Spleen (tissue), 11 donors: ENCODE measurements around the gene SLC30A3. TPM values are rescaled to one million over a fixed set of nuclear protein-coding genes. Genes with fewer than 3 reads are reported as not detected.

Experiments
- DNase-seq: peaks from one replicate; pipeline ENCODE4 v3.0.0-alpha.2; 2020
- H3K27ac ChIP-seq, 8 donors: fragments of 200-600 bp; sonication (generic) in 7 of 8; 1 replicate in 4 of 8; 2 replicates in 4 of 8; pipeline versions ENCODE4 v1.5.0 to v1.8.0; 2016 to 2021; ENCODE audit warnings: inconsistent platforms in 4 of 8, mild to moderate bottlenecking in 4 of 8, moderate library complexity in 1 of 8
- H3K27me3 ChIP-seq, 7 donors: fragments of 200-600 bp; sonication (generic) in 6 of 7; replicated peaks in 1 of 7; 1 replicate in 4 of 7; 2 replicates in 3 of 7; pipeline versions ENCODE4 v1.5.0 to v1.8.0; 2016 to 2021; ENCODE audit warnings: inconsistent platforms in 3 of 7, mild to moderate bottlenecking in 1 of 7
- H3K36me3 ChIP-seq, 6 donors: fragments of 200-600 bp; sonication (generic) in 5 of 6; 1 replicate in 4 of 6; 2 replicates in 2 of 6; pipeline versions ENCODE4 v1.5.0 to v1.8.0; 2016 to 2021; ENCODE audit warnings: inconsistent platforms in 2 of 6
- H3K4me1 ChIP-seq, 6 donors: fragments of 200-600 bp; sonication (generic) in 5 of 6; 1 replicate in 3 of 6; 2 replicates in 3 of 6; pipeline versions ENCODE4 v1.5.0 to v1.8.0; 2016 to 2021; ENCODE audit warnings: inconsistent platforms in 3 of 6
- H3K4me3 ChIP-seq, 8 donors: fragments of 200-600 bp; sonication (generic) in 7 of 8; 1 replicate in 4 of 8; 2 replicates in 4 of 8; pipeline versions ENCODE4 v1.5.0 to v1.8.0; 2016 to 2021; ENCODE audit warnings: inconsistent platforms in 4 of 8, mild to moderate bottlenecking in 4 of 8, moderate library complexity in 2 of 8
- H3K9me3 ChIP-seq, 8 donors: fragments of 200-600 bp; sonication (generic) in 7 of 8; 1 replicate in 4 of 8; 2 replicates in 4 of 8; pipeline versions ENCODE4 v1.5.0 to v1.8.0; 2016 to 2021; ENCODE audit warnings: inconsistent platforms in 4 of 8
- POLR2A ChIP-seq, 3 donors: fragments of 450-650 bp; IDR thresholded peaks; one replicate each; pipeline ENCODE4 v1.5.1; 2017; ENCODE audit warnings: antibody characterized with exemption in 3 of 3, mild to moderate bottlenecking in 1 of 3
- POLR2AphosphoS5 ChIP-seq, 3 donors: sonication (generic); formaldehyde crosslinking; IDR thresholded peaks; one replicate each; pipeline ENCODE4 v1.5.1; 2017; ENCODE audit warnings: antibody characterized with exemption in 3 of 3
- WGBS, 5 donors: extraction: QIAGEN DNeasy Blood & Tissue Kit in 3 of 5; methylation state at CpG; one replicate each; pipeline versions ENCODE4 v1.1.5 to v1.1.7; 2013 to 2018; 5-methylcytosine and 5-hydroxymethylcytosine counted together
- intact Hi-C: fragments of 100-400 bp; cut with DNase I; formaldehyde crosslinking; loops from one replicate; pipeline ENCODE4 v1.15.0; 2023; ENCODE audit warnings: low total_unique reads
- polyA plus RNA-seq, 3 donors: library from polyadenylated mRNA; stranded (reverse); fragments of 200-250 nt; gene quantifications; one replicate each; pipeline ENCODE4 v1.2.1, GENCODE V29; 2013
- total RNA-seq, 7 donors: library from RNA; depleted of rRNA in 3 of 7; stranded (reverse); fragments of >200 nt in 3 of 7; fragmentation: NEBNext Ultra II Directional in 4 of 7; extraction: Animal tissue kit (Norgen Biotek cat#: 25700) in 4 of 7; gene quantifications; one replicate each; pipeline versions ENCODE4 v1.1.0 to v1.2.1, GENCODE V29; 2016 to 2021
- TF ChIP-seq, protein P1 (sequence below), 11 experiments: fragments of 200-600 bp in 7 of 11; fragments of 450-650 bp in 4 of 11; sonication (generic) in 4 of 11; IDR thresholded peaks in 8 of 11; conservative IDR thresholded peaks in 3 of 11; 1 replicate in 7 of 11; 2 replicates in 4 of 11; pipeline versions ENCODE4 v1.4.0 to v1.8.0; 2016 to 2021; ENCODE audit warnings: antibody characterized with exemption in 11 of 11, inconsistent platforms in 4 of 11, mild to moderate bottlenecking in 1 of 11
- donor health status: healthy with polysubstance abuse.
- donor health status: DM: no; HTN: no; CAD: no; lungs with moderate emphysema.
- donor health status: DM: no; HTN: no; CAD: no.
- donor health status: Bipolar disorder and iron deficiency.
- donor health status: healthy.
- donor health status: DM: no; HTN: no; CAD: no.
- donor health status: DM: yes; HTN: yes; CAD: no.

SLC30A3 gene
- total and polyA plus RNA-seq, 10 donors = 0.05 to 0.34 (median 0.16) TPM; not detected in 5

DNA sequence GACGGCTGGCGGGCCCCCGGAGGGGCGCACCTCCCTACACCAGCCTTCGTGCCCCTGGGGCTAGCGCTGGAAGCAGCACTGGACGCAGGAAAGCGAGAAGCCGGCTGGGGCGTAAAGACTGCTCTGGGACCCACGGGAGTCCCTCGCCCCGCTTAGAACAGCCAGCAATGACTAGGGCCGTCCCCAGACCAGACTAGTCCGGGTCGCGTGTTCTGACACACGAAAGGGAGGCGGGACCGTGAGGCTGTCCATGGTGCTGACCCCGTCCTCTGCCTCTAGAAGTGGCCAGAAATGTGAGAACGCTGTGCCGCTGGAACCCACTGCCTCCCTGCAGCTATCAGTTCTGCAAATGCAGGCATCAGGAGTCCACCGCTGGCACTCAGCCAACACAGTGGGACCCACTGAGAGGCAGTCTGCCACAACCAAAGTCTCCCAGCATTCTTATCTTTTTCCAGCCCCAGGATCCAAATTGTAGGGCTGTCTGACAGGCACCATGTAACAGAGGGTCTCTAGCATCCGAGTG is 45.6 kb upstream of the SLC30A3 start, which contains the start of gene UCN:
Gene UCN (minus strand): TSS at position 87 of the 523 bp plus-strand sequence. CDS start 550 bp downstream, outside the sequence.
- TF ChIP-seq, protein P1, sequence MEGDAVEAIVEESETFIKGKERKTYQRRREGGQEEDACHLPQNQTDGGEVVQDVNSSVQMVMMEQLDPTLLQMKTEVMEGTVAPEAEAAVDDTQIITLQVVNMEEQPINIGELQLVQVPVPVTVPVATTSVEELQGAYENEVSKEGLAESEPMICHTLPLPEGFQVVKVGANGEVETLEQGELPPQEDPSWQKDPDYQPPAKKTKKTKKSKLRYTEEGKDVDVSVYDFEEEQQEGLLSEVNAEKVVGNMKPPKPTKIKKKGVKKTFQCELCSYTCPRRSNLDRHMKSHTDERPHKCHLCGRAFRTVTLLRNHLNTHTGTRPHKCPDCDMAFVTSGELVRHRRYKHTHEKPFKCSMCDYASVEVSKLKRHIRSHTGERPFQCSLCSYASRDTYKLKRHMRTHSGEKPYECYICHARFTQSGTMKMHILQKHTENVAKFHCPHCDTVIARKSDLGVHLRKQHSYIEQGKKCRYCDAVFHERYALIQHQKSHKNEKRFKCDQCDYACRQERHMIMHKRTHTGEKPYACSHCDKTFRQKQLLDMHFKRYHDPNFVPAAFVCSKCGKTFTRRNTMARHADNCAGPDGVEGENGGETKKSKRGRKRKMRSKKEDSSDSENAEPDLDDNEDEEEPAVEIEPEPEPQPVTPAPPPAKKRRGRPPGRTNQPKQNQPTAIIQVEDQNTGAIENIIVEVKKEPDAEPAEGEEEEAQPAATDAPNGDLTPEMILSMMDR (IDR thresholded peaks at IDR 0.05 in 8 of 11, conservative IDR thresholded peaks at IDR 0.05 in 3 of 11) = no peak
- TF ChIP-seq POLR2A (IDR thresholded peaks at IDR 0.05) (no peak), POLR2AphosphoS5 (IDR thresholded peaks at IDR 0.05) (no peak)
- H3K27ac ChIP-seq = no peak within 1 kb of the TSS
- H3K27me3 ChIP-seq = peaks cover 3 to 42% (median 32%) of the 10 kb centered on the region in 7 donors
- intact Hi-C loops = no loop called here
- peaks cover 0 to 55% (median 21%) of the 10 kb centered on the region in 6 donors for H3K36me3 ChIP-seq
- peaks cover 0 to 30% (median 22%) of the 10 kb centered on the region in 6 donors for H3K4me1 ChIP-seq
- WGBS, 5 donors = 65 to 78% (median 67%) methylated on average over 20 to 25 of the region's 25 CpGs
- DNase-seq = peak; percentile 62
- H3K4me3 ChIP-seq = peak within 1 kb of the TSS in 1 of 8 donors; percentile 59
- H3K9me3 ChIP-seq = no peaks in the 10 kb centered on the region

DNA sequence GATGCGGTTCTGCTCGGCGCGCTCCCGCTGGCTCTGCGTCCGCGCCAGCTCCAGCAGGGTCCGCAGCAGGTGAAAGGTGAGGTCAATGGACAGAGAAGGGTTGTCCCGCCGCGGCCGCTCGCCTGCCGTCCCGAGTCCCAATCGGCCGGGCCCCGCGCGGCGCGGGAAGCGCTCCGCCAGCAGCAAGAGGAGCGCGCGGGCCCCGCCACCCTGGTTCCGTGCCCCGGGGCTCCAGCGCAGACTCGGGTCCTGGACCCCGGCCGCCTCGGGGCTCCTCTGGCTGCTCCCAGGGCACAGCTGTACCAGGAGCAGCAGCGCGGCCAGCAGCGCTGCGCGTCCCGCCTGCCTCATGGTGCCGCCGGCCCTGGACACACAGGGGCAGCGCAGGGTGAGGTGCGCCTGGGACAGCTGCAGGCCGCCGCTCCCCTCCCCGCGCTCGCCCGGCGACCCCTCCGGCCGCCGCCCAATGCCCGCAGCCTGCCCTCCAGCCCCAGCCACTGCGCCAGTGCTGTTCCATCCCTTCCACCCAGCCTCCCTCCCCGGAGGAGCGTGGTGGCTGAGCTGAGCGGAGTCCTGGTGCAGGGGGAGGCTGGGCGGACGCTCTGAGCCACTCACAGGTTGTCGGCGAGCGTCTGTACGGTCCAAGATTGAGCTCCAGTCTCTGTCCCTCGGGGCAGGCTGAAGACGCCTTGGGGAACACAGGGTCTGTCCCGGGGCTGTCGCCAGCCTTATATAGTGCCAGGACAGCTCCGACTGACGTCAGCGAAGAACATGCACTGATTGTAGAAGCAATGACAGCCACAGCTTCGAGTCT is 44.9 kb upstream of the SLC30A3 start:
- no peaks in the 10 kb centered on the region for H3K9me3 ChIP-seq
- intact Hi-C loops = no loop called here
- H3K4me1 ChIP-seq = peaks cover 2 to 36% (median 25%) of the 10 kb centered on the region in 6 donors
- peak; percentile 66 for DNase-seq
- peak overlapping the region in 1 of 8 donors; percentile 59 for H3K4me3 ChIP-seq
- no peak overlapping the region for H3K27ac ChIP-seq
- peaks cover 0 to 49% (median 21%) of the 10 kb centered on the region in 6 donors for H3K36me3 ChIP-seq
- TF ChIP-seq POLR2AphosphoS5 (IDR thresholded peaks at IDR 0.05) = peak in 2 of 3 donors; percentile 11 to 48
- TF ChIP-seq, protein P1 (IDR thresholded peaks at IDR 0.05 in 8 of 11, conservative IDR thresholded peaks at IDR 0.05 in 3 of 11) = no peak
- 13 to 42% (median 27%) methylated on average over 34 to 75 of the region's 75 CpGs for WGBS, 5 donors
- H3K27me3 ChIP-seq = peaks cover 3 to 42% (median 32%) of the 10 kb centered on the region in 7 donors

DNA sequence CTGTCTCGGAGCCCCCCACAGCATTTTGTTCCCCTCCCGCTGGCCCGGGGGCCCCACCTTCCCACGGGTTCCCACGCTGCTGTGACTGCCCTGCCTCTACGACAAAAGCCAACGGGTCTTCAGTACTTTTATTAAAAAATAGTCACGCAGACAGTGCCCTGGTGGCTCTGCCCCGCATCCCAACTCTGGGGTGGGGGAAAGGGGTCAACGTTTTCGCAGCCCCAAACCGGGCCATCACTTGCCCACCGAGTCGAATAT is 44.4 kb upstream of the SLC30A3 start:
- no peak for DNase-seq
- intact Hi-C loops = no loop called here
- H3K4me1 ChIP-seq = peaks cover 2 to 39% (median 25%) of the 10 kb centered on the region in 6 donors
- H3K36me3 ChIP-seq = peaks cover 0 to 43% (median 20%) of the 10 kb centered on the region in 6 donors
- peak overlapping the region in 3 of 8 donors; percentile 9 to 59 (median 15) for H3K4me3 ChIP-seq
- WGBS, 5 donors = 12 to 16% (median 12%) methylated on average over 9 to 14 of the region's 14 CpGs
- peaks cover 3 to 42% (median 32%) of the 10 kb centered on the region in 7 donors for H3K27me3 ChIP-seq
- H3K9me3 ChIP-seq = no peaks in the 10 kb centered on the region
- TF ChIP-seq POLR2AphosphoS5 (IDR thresholded peaks at IDR 0.05) = no peak
- no peak for TF ChIP-seq POLR2A (IDR thresholded peaks at IDR 0.05)
- TF ChIP-seq, protein P1 (IDR thresholded peaks at IDR 0.05 in 8 of 11, conservative IDR thresholded peaks at IDR 0.05 in 3 of 11) = no peak
- H3K27ac ChIP-seq = no peak overlapping the region
